IMR-90 (cell line): Measurements from ENCODE around the gene EDIL3. TPM values are rescaled to one million over a fixed set of nuclear protein-coding genes. Genes with fewer than 3 reads are reported as not detected.

Source experiments
- ATAC-seq: fragments of 200-7000 bp; cut with Tn5 transposase; 2 replicates; pipeline ENCODE4 v1.9.1; 2020; ENCODE audit warnings: low read depth, mild to moderate bottlenecking, moderate library complexity
- BruUV-seq: library from RNA; stranded (reverse); fragments of 400-500 nt; replicated peaks from 2 replicates; lab custom pipeline; 2021; lab: Mats Ljungman, UMichigan
- CTCF ChIA-PET: fragments of 300-600 bp; formaldehyde crosslinking; extraction: SDS; loops from one replicate; lab custom pipeline; 2021; ENCODE audit warnings: antibody characterized with exemption; lab: Yijun Ruan, JAX
- POLR2A ChIA-PET: fragments of 300-600 bp; sonication (Branson Sonifier 250); formaldehyde crosslinking; loops from one replicate; lab custom pipeline; 2022; ENCODE audit warnings: antibody characterized with exemption; ENCODE audit not compliant: unreplicated experiment; lab: Charles Lee
- DNase-seq: peaks from one replicate; pipeline ENCODE4 v3.0.0; 2013
- H2AFZ ChIP-seq: replicated peaks from 2 replicates; pipeline ENCODE3; 2013; ENCODE audit warnings: low read length, mild to moderate bottlenecking; ENCODE audit not compliant: poor library complexity
- H2AK5ac ChIP-seq: 2 replicates; pipeline ENCODE4 v1.6.1; 2013; ENCODE audit warnings: low read depth, low read length, inconsistent platforms
- H2AK9ac ChIP-seq: replicated peaks from 2 replicates; pipeline ENCODE3; 2013; ENCODE audit warnings: mild to moderate bottlenecking, low read depth, low read length, moderate library complexity; ENCODE audit not compliant: poor library complexity
- H2BK120ac ChIP-seq: 2 replicates; pipeline ENCODE4 v1.6.1; 2013; ENCODE audit warnings: low read depth, low read length, inconsistent platforms
- H2BK15ac ChIP-seq: 3 replicates; pipeline ENCODE4 v1.6.1; 2013; ENCODE audit warnings: low read depth, low read length, inconsistent platforms
- H2BK20ac ChIP-seq: 2 replicates; pipeline ENCODE4 v1.6.1; 2013; ENCODE audit warnings: low read depth, mild to moderate bottlenecking, inconsistent platforms, low read length, moderate library complexity
- H2BK5ac ChIP-seq: 2 replicates; pipeline ENCODE4 v1.6.1; 2013; ENCODE audit warnings: mild to moderate bottlenecking, low read depth, low read length, inconsistent platforms; ENCODE audit not compliant: poor library complexity, severe bottlenecking
- H3K14ac ChIP-seq: replicated peaks from 2 replicates; pipeline ENCODE4 v1.6.1; 2013; ENCODE audit warnings: low read depth, low read length, inconsistent platforms
- H3K18ac ChIP-seq: 2 replicates; pipeline ENCODE4 v1.6.1; 2013; ENCODE audit warnings: low read depth, low read length, control low read depth
- H3K23ac ChIP-seq: 2 replicates; pipeline ENCODE4 v1.6.1; 2013; ENCODE audit warnings: low read depth, low read length, inconsistent platforms
- H3K27ac ChIP-seq: 2 replicates; pipeline ENCODE4 v1.5.1; 2013; ENCODE audit warnings: mild to moderate bottlenecking, control low read depth, low read length; ENCODE audit not compliant: insufficient read depth
- H3K27me3 ChIP-seq: 2 replicates; pipeline ENCODE4 v1.6.1; 2013; ENCODE audit warnings: low read length; ENCODE audit not compliant: control insufficient read depth, insufficient read depth
- H3K36me3 ChIP-seq: 2 replicates; pipeline ENCODE4 v1.6.1; 2013; ENCODE audit warnings: low read length, mixed read lengths; ENCODE audit not compliant: control insufficient read depth, insufficient read depth
- H3K4ac ChIP-seq: 2 replicates; pipeline ENCODE4 v1.6.1; 2013; ENCODE audit warnings: low read depth, low read length, inconsistent platforms
- H3K4me1 ChIP-seq: 2 replicates; pipeline ENCODE4 v1.6.1; 2013; ENCODE audit warnings: low read length, mixed read lengths; ENCODE audit not compliant: control insufficient read depth, insufficient read depth
- H3K4me2 ChIP-seq: 2 replicates; pipeline ENCODE4 v1.6.1; 2013; ENCODE audit warnings: low read depth, mild to moderate bottlenecking, control low read depth, low read length, moderate library complexity
- H3K4me3 ChIP-seq: 2 replicates; pipeline ENCODE4 v1.5.1; 2013; ENCODE audit warnings: low read depth, mild to moderate bottlenecking, control low read depth, low read length, moderate library complexity; ENCODE audit not compliant: insufficient read depth
- H3K56ac ChIP-seq: 2 replicates; pipeline ENCODE4 v1.6.1; 2013; ENCODE audit warnings: low read length, inconsistent platforms; ENCODE audit not compliant: insufficient read depth; ENCODE audit errors: extremely low read depth
- H3K79me1 ChIP-seq, 2 experiments: 2 replicates each; pipeline ENCODE4 v1.6.1; 2013; ENCODE audit warnings: low read length in 2 of 2, inconsistent platforms in 1 of 2, low read depth in 1 of 2
- H3K9ac ChIP-seq: 2 replicates; pipeline ENCODE4 v1.6.1; 2013; ENCODE audit warnings: low read depth, low read length, control low read depth
- H3K9me1 ChIP-seq: 2 replicates; pipeline ENCODE4 v1.6.1; 2013; ENCODE audit warnings: low read length, inconsistent platforms; ENCODE audit not compliant: insufficient read depth
- H3K9me3 ChIP-seq: 2 replicates; pipeline ENCODE4 v1.6.1; 2013; ENCODE audit warnings: low read length; ENCODE audit not compliant: control insufficient read depth, insufficient read depth
- H4K20me1 ChIP-seq: 2 replicates; pipeline ENCODE4 v1.6.1; 2013; ENCODE audit warnings: low read length, inconsistent platforms; ENCODE audit not compliant: insufficient read depth
- H4K5ac ChIP-seq: 2 replicates; pipeline ENCODE4 v1.6.1; 2013; ENCODE audit warnings: mild to moderate bottlenecking, low read depth, low read length, control low read depth
- H4K8ac ChIP-seq, 2 experiments: 2 replicates each; pipeline ENCODE4 v1.6.1; 2013; ENCODE audit warnings: low read depth in 2 of 2, low read length in 2 of 2, control low read depth in 1 of 2, inconsistent platforms in 1 of 2
- H4K91ac ChIP-seq: 2 replicates; pipeline ENCODE4 v1.6.1; 2013; ENCODE audit warnings: low read depth, low read length, inconsistent platforms; ENCODE audit not compliant: insufficient read depth
- MAZ ChIP-seq: IDR thresholded peaks from 2 replicates; pipeline ENCODE4 v1.6.1; 2012; ENCODE audit warnings: low read depth, mild to moderate bottlenecking, low read length, improper control_type of control experiment, moderate library complexity, borderline replicate concordance
- NFE2L2 ChIP-seq: fragments of 150-350 bp; IDR thresholded peaks from 2 replicates; pipeline ENCODE4 v1.6.1; 2016; ENCODE audit warnings: low read depth, mild to moderate bottlenecking, low read length
- WGBS, 2 experiments: methylation state at CpG; one replicate each; pipeline versions ENCODE4 v1.1.5 to v1.1.7; 2013; ENCODE audit warnings: missing lambda C conversion rate in 2 of 2; ENCODE audit not compliant: insufficient read length in 1 of 2; ENCODE audit errors: extremely low coverage in 2 of 2; 5-methylcytosine and 5-hydroxymethylcytosine counted together
- dilution Hi-C: fragments of 300-500 bp; cut with HindIII; formaldehyde crosslinking; loops from one replicate; pipeline ENCODE4 v1.14.3; 2018; ENCODE audit warnings: low sequenced_read_pairs; ENCODE audit not compliant: unreplicated experiment
- in situ Hi-C: fragments of 300-500 bp; cut with MboI; formaldehyde crosslinking; loops from 3 replicates; pipeline ENCODE4 v1.14.3; 2019; ENCODE audit warnings: low sequenced_read_pairs, inconsistent platforms, mixed read lengths
- intact Hi-C: fragments of 100-400 bp; cut with micrococcal nuclease; formaldehyde crosslinking; loops from 2 replicates; pipeline ENCODE4 v1.10.0; 2022
- polyA plus RNA-seq, 3 experiments: library from polyadenylated mRNA; depleted of rRNA; stranded (reverse); fragments of >200 nt; gene quantifications; 2 replicates each; pipeline ENCODE4 v1.2.3, GENCODE V29; 2012; ENCODE audit warnings: low replicate concordance in 1 of 3
- total RNA-seq: library from RNA; depleted of rRNA; stranded (reverse); fragments of >200 nt; gene quantifications from 2 replicates; pipeline ENCODE4 v1.2.3, GENCODE V29; 2012
- TF ChIP-seq, protein P1 (sequence below): conservative IDR thresholded peaks from 2 replicates; pipeline ENCODE4 v1.5.1; 2012; ENCODE audit warnings: mild to moderate bottlenecking, low read depth, low read length, improper control_type of control experiment

EDIL3 gene
- total and polyA plus RNA-seq, 2 of the 4 experiments (the other 2 are of a cell fraction) = 55.5 to 82.8 TPM

DNA sequence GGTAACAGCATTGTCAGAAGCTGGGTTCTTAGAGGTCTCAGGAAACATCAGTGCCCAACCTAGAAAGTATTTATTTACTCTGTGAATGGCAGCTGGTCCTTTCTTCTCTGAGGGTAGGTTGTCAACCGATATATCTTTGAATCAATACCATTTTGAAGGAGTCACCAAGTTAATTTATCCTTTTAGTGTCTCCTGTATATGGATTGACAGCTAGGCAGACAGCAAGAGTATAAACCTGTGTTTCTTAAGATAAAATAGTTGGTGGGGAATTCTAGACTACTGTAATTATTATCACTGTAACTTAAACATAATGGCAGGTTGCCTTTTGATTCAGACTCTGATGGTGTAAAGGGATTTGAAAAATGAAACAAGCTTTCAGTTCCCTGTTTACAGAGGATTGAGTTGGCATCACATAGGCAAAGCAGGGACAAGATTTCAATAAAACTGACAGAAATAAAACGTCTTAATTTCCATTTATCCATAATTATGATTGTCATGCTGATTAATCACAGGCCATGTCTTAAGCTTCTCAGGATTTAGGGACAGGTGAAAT is 473.2 kb downstream of the EDIL3 start:
- intact Hi-C loops (no loop called here), dilution Hi-C loops (no loop called here), in situ Hi-C loops (no loop called here)
- no peak overlapping the region for H2AK5ac ChIP-seq
- H3K18ac ChIP-seq = no peak overlapping the region
- H3K4me3 ChIP-seq = no peak overlapping the region
- H3K27ac ChIP-seq = no peak overlapping the region
- no peak overlapping the region for H4K5ac ChIP-seq
- no peak overlapping the region for H2BK20ac ChIP-seq
- H3K79me1 ChIP-seq = no peaks in the 10 kb centered on the region
- no CpG with 5 or more reads among the region's 2 CpGs for WGBS, 2 experiments
- H3K9me1 ChIP-seq = 0 out of 2 replicates have a peak, but pooled peaks cover 4% of the 10 kb centered on the region
- ChIA-PET CTCF (interaction anchor here (0.6 to 0.9 kb wide), 3 partner anchors 12 to 489 kb away, joined by 3 to 6 read pairs (median 3); no protein-coding TSS in a partner anchor), POLR2A (no interaction called here)
- H3K23ac ChIP-seq = no peak overlapping the region
- no peak overlapping the region for H3K4ac ChIP-seq
- H3K9ac ChIP-seq = no peak overlapping the region
- TF ChIP-seq NFE2L2 (no peak), MAZ (no peak)
- TF ChIP-seq, protein P1, sequence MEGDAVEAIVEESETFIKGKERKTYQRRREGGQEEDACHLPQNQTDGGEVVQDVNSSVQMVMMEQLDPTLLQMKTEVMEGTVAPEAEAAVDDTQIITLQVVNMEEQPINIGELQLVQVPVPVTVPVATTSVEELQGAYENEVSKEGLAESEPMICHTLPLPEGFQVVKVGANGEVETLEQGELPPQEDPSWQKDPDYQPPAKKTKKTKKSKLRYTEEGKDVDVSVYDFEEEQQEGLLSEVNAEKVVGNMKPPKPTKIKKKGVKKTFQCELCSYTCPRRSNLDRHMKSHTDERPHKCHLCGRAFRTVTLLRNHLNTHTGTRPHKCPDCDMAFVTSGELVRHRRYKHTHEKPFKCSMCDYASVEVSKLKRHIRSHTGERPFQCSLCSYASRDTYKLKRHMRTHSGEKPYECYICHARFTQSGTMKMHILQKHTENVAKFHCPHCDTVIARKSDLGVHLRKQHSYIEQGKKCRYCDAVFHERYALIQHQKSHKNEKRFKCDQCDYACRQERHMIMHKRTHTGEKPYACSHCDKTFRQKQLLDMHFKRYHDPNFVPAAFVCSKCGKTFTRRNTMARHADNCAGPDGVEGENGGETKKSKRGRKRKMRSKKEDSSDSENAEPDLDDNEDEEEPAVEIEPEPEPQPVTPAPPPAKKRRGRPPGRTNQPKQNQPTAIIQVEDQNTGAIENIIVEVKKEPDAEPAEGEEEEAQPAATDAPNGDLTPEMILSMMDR = no peak
- H3K56ac ChIP-seq = no peak overlapping the region
- H2BK5ac ChIP-seq = no peak overlapping the region
- H3K4me1 ChIP-seq = peaks cover 7% of the 10 kb centered on the region
- H4K91ac ChIP-seq = no peak overlapping the region
- no peak for ATAC-seq
- no peak overlapping the region for H2BK15ac ChIP-seq
- H2AK9ac ChIP-seq = no peak overlapping the region
- BruUV-seq = no TSS peak
- no peaks in the 10 kb centered on the region for H3K9me3 ChIP-seq
- no peaks in the 10 kb centered on the region for H4K20me1 ChIP-seq
- H3K4me2 ChIP-seq = no peak overlapping the region
- H4K8ac ChIP-seq = no peak overlapping the region
- no peaks in the 10 kb centered on the region for H3K36me3 ChIP-seq
- H3K27me3 ChIP-seq = no peaks in the 10 kb centered on the region
- no peak for DNase-seq
- no peak overlapping the region for H2AFZ ChIP-seq
- no peak overlapping the region for H3K14ac ChIP-seq
- H2BK120ac ChIP-seq = no peak overlapping the region
